Left renal pelvis (tissue), 4 donors: Measurements from ENCODE around the gene TMEM59. TPM values are rescaled to one million over a fixed set of nuclear protein-coding genes. Genes with fewer than 3 reads are reported as not detected.
"Not testable (repeated sequence)": the region's sequence is repeated elsewhere in the genome, so short reads cannot be mapped to it uniquely, and the experiment has no call there.

ENCODE experiments used
- DNase-seq, 4 donors: peaks; one replicate each; pipeline ENCODE4 v3.0.0-alpha.2; 2013; ENCODE audit warnings: low read depth in 4 of 4, low spot score in 3 of 4
- polyA plus RNA-seq, 4 donors: library from polyadenylated mRNA; unstranded; fragments of 120-200 nt; gene quantifications; one replicate each; pipeline ENCODE4 v1.2.1, GENCODE V29; 2013; ENCODE audit not compliant: insufficient read length in 4 of 4

The TMEM59 gene
- polyA plus RNA-seq, 4 donors: 290 to 379 (median 340) TPM

DNA sequence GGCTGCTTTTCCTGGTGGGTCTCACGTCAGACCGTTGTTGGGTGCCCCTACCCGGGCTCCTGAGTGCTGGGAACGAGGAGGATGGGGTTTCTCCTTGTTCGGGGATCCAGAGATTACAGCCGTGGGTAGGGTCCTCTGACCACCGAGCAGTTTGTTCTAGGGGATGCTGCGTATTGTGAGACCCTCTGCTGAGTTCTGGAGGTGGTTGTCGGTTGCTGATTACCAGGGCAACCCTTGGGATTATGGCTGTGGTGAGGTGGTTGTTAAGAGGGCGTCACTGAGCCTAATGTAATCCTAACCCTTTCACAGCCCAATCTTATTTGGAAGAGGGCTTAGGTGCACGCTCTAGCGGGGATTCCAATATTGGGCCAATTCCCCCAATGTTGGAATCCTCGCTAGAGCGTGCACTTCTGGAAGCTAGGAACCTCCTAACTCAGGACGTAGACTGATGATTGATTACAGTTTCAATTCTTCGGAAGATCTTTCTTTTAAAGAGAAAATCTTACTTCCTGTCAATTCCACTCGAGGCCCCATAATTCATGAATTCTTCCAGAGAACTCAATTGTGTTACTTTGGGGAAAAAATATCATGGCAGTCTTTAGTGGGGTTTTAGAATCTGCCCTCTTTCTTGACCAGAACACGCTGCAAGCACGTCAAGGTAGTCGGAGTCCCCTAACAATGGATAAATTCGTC is 887 bp upstream of the TMEM59 start:
- DNase-seq: no peak

DNA sequence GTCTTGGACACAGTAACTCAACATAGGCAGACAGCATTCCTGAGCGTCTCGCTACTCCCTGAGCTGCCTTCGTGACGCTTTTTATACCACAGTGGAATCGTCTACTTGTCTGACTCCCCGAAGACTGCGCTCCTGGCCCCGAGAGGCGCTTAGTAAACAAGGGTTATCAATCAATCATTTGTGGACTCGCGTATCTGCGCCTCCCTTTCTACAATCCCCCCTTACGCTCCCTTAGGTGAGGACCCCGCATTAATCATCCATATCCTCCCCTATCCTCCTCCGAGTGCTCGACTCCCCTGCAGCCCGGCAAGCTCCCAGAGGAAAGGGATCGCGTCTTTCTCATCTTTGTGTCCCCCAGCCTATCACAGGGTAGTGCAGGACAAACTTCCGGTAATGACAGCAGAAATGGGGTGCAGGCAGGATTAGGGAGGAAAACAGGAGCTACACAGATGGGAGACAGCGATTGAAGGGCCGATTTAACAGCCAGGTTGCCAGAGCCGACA is 522 bp downstream of the TMEM59 start:
- peak in 2 of 4 donors; percentile 29 to 48 for DNase-seq

DNA sequence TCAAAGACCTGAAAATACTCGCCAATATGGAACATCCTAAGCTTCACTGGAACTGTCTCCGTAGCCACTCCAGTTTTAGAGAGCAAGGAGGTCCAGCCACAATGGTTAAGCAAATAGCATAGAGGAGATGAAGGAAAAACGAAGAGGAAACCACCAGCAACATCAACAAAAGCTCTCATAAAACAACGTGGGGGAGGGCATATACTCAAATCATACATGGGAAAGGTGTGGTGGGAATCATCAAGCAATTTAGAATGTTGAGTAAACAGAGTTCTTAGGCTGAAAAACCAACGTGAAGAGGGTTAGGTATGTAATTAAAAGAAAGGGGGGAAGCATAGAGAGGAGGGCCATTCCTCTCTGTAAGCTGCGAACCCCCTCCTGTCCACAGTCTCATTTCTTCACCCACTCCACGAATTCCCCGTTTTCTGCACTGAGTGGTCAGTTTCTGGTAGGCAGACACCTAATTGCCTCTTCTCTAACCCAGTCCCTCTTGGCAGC is 1.0 kb downstream of the TMEM59 start:
- DNase-seq: no peak

DNA sequence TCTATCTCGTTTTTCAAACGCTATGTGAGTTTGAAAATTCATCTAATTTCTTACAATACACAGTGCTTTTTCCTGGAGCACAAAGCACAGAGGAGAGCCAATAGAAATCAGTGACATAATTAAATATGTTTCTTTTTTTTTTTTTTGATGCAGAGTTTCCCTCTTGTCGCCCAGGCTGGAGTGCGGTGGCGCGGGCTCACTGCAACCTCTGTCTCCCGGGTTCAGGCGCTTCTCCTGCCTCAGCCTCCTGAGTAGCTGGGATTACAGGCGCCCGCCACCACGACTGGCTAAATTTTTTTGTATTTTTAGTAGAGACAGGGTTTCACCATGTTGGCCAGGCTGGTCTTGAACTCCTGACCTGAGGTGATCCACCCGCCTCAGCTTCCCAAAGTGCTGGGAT is 2.6 kb downstream of the TMEM59 start:
- DNase-seq: not testable (repeated sequence)

DNA sequence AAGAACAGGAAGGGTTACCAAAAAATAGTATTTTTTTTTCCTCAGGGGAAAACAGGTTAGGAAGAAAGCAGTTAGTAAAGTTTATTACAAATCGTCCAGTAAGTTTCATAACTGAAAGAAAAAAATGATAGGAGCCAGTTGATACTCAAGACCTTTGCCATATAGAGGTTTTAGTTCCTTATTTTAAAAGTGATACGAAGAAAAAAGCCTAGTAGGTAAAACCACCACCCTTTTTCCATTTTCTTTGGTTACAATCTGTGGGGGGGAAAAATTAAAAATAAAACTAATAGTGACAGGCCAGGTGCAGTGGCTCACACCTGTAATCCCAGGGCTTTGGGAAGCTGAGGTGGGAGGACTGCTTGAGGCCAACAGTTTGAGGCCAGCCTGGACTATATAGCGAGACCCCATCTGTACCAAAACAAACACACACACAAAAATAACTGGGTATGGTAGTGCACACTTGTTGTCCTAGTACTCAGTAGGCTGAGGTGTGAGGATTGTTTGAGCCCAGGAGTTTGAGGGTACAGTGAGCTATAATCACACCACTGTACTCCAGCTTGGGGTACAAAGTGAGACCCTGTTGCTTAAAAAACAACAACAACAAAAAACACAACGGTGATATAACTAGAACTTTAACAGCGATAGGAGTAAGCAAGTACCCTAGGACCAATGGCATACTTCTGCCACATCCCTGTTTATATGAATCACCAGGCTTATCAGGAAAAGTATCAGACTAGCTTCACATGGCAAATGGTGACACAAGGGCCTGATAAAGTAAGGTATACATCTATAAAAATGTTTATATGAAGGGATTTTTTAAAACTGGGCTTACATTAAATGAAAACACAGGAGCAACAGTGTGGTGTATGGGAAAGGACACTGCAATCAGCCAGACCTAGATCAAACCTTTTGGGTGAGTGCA is 5.4 kb downstream of the TMEM59 start:
- DNase-seq: no peak

DNA sequence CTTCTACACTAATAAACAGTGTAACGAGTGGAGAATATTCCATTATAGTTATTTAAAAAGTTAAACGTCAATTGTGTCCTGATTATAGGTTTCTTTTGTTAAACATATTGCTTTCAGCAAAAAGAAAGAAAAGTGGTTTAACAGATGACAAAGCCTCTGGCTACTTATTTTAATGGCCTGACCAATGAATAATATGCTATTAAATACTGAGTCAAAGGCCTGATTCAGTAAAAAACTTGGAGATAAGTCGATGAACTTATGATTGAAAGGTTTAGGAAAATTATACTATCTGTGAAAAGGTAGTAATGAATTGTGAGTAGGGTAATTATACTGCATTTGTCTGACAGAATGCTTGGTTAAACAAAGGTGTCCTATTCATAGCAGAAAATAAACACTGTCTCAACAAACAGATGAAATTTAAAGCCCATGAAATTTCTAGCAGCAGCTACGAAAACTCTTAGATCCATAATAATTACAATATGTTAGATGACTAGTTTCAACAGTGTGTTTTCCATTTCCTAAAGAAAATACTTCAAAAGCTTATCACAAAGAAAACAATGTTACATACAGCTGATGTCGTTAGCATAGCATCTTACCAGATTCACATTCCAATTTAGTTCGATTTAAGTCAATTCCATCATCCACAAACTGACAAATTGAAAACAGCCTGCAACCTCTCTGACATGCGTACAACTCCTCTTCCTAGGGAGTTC is 6.2 kb downstream of the TMEM59 start:
- DNase-seq: no peak

DNA sequence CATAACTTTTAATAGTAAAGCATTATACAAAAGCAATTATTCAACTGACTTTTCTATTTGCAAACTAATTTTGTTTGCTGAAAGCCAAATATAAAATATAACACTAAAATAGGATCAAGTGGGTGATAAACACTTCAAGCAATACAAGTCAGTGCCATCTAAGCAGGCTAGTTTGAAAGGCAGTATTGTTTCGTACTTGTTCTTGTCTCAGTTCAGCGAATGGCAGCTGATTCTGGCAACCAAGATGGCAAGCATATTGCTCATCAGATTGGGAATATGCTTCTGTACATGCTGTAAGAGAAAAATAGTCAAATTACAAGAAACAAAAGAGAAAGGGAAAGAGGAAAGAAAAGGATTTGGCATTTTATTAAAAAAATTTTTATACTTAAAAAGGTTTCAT is 7.5 kb downstream of the TMEM59 start:
- DNase-seq: no peak

DNA sequence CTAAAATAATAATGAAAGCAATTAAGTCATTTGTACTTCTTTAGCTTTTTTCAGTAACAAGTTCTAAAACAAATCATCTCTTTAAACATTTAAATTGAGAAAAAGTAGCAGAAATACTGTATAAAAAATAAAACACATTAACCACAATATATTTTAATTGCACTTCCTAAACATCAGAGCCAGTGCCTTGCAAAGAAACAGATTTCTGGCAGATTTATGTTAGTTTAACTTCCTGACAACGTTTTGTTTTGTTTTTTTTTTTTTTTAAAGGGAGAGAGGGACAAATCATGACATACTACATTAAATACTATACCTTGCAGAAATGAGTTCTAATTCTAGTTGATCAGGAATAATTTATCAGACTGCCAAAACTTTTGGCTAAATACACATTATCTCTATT is 11.2 kb downstream of the TMEM59 start:
- DNase-seq: no peak

DNA sequence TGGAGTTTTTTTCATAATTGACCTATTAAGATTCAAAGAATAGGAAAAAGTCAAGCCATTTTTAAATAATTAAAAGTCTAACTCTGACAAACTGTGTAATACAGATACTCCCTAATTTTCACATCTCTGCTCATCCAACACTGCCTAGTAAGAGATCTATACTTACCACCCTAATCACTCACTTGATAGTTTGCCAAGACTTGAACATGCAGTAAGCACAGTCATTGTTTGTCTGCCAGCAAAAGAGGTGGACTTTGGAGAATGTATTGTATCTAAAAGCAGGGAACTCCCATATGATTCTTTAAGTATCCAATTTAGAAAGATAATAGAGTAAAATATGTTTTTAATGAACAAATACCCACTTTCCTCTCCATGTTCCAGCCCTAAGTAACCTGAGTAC is 15.5 kb downstream of the TMEM59 start:
- no peak for DNase-seq

DNA sequence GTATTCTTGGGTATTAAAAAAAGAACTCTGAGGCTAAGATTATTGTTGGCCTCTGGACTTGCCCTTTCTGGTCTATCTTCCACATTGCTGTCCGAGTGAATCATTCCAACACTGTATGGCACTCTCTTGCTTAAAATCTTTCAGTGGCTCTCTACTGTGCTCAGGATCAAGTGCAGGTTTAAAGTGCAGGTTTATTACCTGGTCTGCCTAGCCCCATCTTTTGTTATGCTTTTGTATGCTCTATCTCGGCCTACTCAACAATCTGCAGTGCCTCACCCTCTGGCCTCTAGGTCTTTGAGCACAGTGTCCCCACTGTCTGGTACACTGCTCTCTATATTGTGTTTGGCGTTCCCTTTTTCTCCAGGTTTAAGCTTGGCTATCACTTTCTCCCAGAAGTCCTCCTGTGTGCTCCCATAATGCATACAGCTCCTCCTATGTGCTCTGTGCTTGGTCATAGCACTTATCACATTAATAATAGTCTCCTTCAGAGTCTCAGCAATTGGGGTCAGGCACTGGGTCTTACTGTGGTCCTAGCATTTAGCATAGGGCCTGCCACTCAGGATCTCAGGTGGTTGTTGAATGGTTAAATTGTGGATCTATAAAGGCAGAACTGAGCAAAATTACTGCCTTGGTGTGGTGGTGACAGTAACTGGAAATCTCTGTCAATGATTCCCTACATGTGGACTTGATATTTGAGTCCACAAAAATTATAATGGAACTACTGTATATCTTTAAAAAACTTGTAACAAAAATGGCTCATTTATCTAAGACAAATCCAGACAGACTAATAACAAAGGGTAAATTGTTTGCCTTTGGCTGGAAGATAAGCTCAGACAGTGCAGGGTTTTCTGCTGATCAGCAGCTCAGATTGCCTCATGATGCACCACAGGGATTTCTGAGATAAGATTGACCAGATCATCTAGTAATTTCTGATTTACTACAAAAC is 24.4 kb downstream of the TMEM59 start:
- no peak for DNase-seq

DNA sequence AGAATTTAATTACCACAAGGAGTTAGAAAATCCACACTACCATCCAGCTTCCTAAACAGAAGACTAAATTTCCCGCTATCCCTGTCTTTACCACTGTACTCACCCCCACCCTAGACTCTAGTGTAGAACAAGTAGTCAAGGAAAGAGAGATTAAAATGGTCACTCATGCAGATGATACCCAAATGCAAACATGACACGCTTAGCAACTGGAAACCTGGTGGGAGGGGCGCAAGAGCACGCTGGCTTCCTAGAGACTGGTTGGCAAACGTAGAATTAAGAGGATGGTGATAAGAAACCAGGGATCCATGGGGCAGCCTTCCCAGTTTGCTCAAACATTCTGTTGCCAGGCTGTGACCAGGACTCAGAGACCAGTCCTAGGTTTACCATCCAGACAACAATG is 25.2 kb downstream of the TMEM59 start:
- DNase-seq: no peak

DNA sequence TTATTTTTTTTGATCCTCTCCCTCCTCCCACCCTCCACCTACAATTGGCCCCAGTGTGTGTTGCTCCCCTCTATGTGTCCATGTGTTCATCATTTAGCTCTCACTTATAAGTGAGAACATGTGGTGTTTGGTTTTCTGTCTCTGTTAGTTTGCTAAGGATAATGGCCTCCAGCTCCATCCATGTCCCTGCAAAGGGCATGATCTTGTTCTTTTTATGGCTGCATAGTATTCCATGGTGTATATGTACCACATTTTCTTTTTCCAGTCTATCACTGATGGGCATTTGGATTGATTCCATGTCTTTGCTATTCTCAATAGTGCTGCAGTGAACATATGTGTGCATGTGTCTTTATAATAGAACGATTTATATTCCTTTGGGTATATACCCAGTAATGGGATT is 28.2 kb downstream of the TMEM59 start:
- DNase-seq: not testable (repeated sequence)

DNA sequence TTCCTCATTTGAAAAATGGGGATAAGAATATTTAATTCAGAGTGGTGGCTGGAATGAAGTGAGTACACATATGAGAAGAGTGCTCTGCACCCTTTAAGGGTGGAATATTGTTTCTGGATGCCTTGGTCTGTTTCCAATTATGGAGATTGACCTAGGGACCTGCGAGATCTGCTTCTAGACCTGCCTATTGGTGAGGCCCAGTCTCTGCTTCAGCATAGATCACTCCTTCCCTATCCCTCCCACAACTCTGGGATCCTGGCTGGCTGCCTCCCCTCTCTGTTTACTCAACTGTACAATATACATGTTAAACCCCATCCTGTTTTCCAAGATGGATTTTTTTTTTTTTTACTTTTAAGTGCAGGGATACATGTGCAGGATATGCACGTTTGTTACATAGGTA is 28.6 kb downstream of the TMEM59 start:
- DNase-seq: no peak

DNA sequence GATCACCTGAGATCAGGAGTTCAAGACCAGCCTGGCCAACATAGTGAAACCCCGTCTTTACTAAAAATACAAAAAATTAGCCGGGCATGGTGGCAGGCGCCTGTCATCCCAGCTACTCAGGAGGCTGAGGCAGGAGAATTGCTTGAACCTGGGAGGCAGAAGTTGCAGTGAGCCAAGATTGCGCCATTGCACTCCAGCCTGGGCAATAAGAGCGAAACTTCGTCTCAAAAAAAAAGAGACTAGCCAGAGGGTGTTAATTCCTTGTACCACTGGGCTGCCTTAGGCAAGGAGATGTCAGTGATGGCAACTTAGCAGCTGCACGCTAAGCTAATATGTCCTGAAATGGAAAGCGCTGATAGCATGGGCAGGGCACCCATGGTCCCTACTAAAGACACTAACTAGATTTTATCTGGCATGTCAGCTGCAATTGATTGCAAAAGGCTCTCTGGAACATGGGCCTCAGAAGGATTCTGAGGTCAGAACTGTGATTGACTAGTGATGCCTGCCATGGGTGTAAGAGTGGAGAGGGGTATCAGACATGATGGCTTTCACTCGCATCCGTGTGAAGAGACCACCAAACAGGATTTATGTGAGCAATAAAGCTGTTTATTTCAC is 33.3 kb downstream of the TMEM59 start:
- DNase-seq: not testable (repeated sequence)

DNA sequence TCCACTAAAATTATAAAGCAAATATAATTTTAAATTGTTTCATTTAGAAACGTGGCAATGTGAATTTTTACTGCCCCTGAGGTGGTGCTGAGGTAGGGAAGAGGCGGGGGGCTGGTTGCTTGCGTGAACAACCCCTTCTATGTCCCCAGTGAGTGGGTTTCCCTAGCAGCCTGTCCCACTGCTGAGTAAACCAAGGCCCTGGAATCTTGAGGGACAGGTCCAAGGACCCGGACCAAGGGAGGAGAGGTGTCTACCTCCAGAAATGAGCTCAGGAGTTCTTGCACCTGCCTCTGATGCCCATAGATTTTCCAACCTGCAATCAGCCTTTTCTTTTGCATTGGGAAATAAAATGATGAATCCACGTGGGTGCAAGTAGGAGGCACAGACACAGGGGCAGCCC is 34.4 kb downstream of the TMEM59 start:
- no peak for DNase-seq

DNA sequence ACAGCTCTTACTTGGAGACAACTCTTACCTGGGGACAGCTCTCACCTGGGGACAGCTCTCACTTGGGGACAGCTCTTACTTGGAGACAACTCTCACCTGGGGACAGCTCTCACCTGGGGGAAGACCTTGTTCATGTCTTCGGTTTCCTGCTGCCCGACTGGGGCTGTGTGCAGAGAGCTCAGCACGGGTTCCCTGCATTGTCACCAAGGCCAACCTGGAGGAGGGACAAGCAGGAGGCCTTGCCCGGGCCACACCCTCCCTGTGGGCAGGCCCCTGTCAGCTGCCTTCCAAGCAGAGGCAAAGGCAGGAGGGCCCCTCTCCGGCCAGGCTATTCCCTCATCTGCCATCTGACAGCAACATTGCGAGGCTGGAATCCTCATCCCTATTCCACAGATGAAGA is 35.0 kb downstream of the TMEM59 start, which contains the start of gene LDLRAD1:
Gene LDLRAD1, minus strand, starts transcription at position 208 of the 400 bp plus-strand sequence. Its CDS starts 74 bp downstream, at position 134.
- no peak for DNase-seq

DNA sequence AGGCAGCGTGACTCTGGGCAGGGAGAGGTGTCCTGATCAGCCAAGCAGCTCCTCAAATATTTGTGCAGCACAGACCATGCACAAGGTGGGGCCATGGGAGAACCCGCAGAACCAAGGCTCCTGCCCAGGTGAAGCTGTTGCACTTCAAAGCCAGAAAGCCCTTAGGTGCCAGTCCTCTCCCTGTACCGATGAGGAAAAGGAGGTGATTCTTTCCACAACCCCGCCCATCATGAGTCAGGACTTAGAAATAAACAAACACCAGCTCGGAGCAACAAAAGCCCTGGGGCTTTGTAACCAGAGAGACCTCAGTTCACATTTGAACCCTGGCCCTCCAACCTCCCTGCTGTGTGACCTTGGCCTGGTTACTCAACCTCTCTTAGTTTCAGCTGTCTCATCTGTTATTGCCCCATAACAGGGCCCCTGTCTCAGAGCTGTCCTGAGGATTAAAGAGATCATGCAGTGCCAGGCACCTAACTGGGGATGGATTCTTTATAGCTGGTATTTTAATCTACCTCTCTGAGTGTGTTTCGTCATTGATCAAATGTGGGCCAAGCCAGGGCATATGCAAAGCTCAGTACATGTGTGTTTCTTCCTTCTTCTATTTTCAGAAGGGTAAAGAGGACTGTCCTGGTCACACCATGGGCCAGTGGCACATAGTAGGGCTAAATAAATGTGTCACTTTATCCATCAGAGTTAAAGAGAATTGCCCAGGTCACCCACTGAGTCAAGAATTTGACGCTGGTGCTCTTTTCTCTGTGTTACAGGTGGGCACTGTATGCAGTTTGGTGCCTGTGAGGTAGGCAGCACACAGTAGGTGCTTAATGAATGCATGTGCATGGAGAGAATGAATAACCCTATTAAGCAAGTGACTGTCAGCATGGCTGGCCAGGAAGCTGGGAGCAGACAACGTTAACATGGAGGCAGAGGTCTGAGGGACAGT is 36.4 kb downstream of the TMEM59 start:
- no peak for DNase-seq

DNA sequence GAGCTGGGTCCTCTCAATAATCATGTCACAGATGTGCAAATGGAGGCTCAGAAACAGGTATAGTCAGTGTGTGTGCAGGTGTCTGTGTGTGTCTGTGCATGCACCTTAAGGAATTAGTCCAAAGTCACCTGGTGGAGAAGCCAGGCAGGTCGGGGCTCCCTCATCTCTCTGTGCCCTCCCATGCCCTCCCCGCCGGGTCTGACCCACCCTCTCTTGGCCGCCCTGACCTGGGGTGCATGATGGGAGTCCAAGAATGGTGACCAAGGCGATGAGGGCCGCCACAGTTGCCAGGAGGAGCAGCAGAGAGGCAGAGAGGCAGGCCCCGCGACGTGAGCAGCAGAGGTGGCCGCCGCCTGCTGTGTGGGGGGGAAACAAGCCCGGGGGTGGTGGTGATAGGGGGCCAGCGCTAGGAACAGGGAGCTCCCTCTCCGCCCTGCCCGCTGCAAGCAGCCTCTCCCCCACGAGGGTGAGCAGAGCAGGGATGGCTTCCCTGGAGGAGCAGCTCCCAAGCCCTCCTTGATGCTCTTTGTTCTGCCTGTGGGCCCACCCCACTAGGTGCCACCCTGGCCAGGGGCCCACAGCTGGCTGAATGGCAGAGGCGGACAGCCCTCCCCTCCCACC is 38.9 kb downstream of the TMEM59 start:
- no peak for DNase-seq
